WI38 (cell line): ENCODE data around the gene SOCS3.

Experiments
- H3K4me3 ChIP-seq: 2 replicates; pipeline ENCODE4 v1.5.1; 2011; ENCODE audit warnings: low read depth, mild to moderate bottlenecking, control low read depth, low read length
- CTCF ChIP-seq: IDR thresholded peaks from 2 replicates; pipeline ENCODE4 v1.5.1; 2012; ENCODE audit warnings: low read depth, mild to moderate bottlenecking, control low read depth, low read length

SOCS3 gene

GRCh38 chr17:78359997-78360370, at the start of gene SOCS3:
TSS of gene SOCS3 (minus strand) at chr17:78360077. CDS start at chr17:78359095, 982 bp downstream.
- H3K4me3 ChIP-seq: peak within 1 kb of the TSS; percentile 94
- TF ChIP-seq CTCF: no peak

GRCh38 chr17:78409191-78409928, 49.5 kb upstream of the SOCS3 start:
- H3K4me3 ChIP-seq: no peak overlapping the region
- no peak for TF ChIP-seq CTCF

GRCh38 chr17:78408476-78409050, 48.7 kb upstream of the SOCS3 start:
- H3K4me3 ChIP-seq: no peak overlapping the region
- no peak for TF ChIP-seq CTCF

- no peak for TF ChIP-seq CTCF
- no peak overlapping the region for H3K4me3 ChIP-seq
These were observed 47.6 kb upstream of the SOCS3 start for GRCh38 chr17:78407387-78408000.

- H3K4me3 ChIP-seq: no peak overlapping the region
- no peak for TF ChIP-seq CTCF
These were observed 47.0 kb upstream of the SOCS3 start for GRCh38 chr17:78406920-78407319.

- H3K4me3 ChIP-seq: no peak overlapping the region
- TF ChIP-seq CTCF: no peak
These were observed 46.5 kb upstream of the SOCS3 start for GRCh38 chr17:78406396-78406795.

GRCh38 chr17:78403822-78404221, 43.9 kb upstream of the SOCS3 start:
- no peak overlapping the region for H3K4me3 ChIP-seq
- TF ChIP-seq CTCF: no peak
